Measurements from ENCODE around the gene ACAP3.

Gene ACAP3

DNA sequence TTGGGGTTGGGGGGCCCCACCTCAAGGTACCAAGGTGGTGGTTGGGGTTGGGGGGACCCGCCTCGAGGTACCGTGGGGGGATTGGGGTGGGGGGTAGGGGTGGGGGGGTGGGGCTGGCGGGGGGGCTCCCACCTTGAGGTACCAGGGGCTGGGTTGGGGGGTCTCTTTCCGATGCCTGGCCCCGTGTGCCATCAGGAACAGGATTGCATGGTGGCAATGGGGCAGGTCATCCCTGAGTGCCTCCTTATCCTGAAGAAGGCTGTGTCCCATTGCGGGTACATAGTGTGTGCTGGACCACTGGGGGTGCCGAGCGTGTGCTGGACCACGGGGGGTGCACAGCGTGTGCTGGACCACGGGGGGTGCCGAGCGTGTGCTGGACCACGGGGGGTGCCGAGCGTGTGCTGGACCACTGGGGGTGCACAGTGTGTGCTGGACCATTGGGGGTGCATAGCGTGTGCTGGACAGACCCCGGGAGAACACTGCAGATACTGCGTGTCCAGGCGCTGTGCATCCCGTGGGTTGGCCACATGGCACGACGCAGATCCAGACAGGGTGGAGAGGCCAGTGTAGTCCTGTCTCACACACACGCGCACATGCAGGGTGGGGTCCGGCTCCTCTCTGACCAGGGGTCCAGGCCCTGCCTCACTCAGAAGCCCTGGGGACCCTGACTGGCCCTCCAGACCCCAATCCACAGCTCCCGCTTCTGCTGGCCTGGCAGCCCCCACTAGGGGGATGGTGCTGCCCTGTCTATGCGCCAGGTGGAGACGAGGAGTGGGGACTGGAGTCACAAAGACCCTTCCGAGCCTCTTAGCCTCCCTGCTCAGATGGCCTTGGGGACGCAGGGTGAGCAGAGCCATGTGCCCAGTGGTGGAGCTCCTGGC lies 23.3 kb downstream of the ACAP3 start:
- no peak for DNase-seq

GRCh38 chr1:1283821-1284220 lies 23.9 kb downstream of the ACAP3 start:
- peak in 1 of 2 experiments; percentile 75 for DNase-seq

GRCh38 chr1:1282998-1283397 lies 24.7 kb downstream of the ACAP3 start:
- DNase-seq = no peak

GRCh38 chr1:1281533-1282321 lies 26.0 kb downstream of the ACAP3 start:
- DNase-seq = no peak

DNA sequence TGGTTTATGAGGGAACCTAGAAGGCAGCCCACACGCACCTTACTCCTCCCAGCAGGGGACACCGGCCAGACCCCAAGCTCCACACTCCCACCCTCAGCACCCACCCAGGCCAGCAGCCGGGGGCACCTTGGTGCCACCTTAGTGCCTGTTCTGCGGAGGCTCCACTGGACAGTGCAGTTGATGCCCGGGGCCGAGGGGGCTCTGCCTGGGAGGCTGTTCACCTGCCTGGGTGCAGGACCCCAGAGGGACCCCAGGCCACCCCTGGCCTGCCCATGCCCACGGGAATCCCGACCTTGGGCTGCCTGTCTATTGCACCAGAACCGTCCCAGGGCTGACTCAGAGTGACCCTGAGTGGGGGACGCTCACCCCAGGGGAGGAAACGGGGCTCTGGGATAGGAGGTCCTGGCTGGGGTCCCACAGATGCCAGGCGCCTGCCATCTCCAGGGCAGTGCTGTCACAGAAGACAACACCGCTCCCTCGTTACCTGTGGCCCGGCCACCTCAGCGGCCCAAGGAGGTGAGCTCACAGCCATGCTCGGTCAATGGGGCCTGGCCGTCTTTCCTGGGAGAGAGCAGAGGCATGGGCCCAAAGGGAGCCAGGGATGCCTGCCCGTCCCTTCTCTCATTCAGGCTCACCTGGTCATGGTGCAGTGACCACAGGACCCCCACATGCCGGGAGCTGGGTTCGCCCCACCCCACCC lies 26.8 kb downstream of the ACAP3 start:
- DNase-seq = no peak

DNA sequence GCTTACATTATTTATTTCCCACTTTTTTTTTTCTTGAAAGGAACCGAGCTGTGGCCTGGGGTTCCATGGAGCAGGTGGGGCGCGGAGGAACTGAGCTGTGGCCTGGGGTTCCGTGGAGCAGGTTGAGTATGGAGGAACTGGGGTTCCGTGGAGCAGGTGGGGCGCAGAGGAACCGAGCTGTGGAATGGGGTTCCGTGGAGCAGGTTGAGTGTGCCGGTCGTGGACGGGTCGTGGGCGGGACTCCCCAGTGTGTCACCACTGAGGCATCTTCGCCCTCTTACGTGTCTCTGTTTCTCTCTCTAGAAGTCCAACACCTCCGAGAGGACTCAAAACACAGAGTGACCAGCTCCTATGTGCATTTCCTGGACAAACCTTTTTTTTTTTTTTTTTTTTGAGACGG lies 28.7 kb downstream of the ACAP3 start:
- no peak for DNase-seq

DNA sequence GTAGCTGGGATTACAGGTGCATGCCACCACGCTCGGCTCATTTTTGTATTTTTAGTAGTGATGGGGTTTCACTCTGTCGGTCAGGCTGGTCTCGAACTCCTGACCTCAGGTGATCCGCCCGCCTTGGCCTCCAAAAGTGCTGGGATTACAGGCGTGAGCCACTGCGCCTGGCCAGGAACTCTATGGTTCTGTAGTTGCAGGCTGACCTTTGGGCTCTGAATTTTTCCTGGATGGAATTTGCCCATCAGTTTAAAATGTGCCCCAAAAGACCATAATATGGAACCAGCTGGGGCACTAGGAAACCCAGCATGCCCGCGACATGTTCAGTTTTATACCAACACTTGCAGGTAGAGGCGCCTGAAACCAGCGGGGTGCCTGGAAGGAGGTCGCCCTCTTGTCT lies 29.1 kb downstream of the ACAP3 start:
- no peak for DNase-seq

DNA sequence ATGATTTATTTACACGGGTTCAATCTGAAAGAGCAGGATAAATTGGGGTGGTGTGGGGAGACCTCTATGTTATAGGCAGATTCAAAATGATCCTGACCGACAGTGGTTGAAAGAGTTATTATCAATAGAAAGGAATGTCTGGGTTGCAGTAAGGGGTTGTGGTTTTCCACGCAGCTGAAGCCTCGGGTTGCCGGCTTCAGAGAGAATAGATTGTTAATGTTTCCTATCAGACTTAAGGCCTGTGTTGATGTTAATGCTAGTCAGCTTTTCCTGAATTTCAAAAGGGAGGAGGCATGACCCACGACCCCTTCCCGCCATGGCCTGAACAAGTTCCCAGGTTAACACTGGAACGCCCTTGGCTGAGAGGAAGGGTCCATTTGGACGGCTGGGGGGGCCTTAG lies 31.9 kb downstream of the ACAP3 start:
- no peak for DNase-seq

GRCh38 chr1:1274931-1275431 lies 32.7 kb downstream of the ACAP3 start:
- DNase-seq = no peak

DNA sequence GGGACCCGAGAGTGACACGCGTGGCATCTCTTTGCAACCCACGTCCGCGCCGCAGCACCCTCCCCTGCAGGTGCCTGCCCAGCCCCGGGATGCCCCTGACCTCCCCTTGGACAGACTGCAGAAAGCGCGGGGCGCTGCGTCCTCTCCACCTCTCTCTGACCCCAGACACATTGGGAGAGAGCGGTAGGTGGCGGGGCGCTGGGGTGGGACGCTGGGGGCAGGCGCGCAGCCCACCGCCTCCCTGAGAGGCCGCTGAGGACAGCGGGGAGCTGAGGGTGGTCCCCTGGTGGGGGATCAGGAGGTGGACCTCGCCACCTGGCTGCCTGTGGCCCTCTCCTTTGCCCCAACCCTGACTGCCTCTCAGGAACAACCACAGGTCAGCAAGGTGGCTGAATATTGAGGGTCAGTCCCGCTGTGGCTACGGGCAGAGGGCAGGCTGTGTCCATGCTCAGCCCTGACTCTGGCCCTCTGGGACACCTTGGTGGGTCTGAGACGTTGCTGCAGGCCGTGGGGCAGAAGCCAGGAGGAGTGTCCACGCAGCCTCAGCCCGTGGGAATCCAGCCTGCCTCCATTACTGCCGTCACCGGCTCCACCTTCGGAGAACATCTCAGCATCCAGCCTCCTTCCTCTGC lies 33.3 kb downstream of the ACAP3 start:
- no peak for DNase-seq

DNA sequence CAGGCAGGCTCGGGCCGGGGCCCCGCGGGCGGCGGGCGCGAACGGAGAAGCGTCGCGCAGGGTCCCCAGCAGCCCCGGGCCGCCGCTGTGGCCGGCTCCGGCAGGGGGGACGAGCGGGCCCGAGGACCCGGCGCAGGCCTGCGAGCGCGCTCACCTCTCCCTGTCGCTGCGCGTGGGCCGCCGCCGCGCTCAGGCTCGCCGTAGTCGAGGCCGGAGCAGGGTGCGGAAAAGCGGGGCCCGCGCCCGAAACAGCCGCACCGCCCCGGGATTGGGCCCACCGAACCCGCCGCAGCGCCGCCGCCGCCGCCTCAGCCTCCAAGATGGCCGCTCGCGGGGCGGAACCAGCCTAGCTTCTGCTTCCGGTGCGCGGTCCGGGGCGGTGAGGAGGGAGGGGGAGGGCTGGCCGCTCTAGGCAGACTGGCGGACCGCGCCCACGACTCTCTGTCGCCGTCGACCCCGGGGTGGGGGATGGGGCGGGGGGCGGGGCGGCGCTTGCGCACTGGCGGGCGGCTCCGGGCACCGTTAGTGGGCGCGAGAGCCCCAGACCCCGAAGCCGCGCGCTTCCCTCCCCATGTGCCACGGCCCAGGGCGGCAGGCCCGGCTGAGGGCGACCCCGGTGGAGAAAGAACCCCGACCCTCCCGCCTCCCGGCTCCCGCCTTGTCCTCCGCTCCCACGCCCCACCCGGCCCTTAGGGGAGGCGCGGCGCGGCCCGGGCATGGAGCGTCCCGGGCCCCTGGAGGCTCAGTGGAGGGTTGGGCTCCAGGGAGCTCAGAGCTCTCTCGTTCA lies 34.0 kb downstream of the ACAP3 start, which contains the start of gene UBE2J2:
UBE2J2 (minus strand) TSS at position 343 of the 787 bp plus-strand sequence. CDS start 5,862 bp downstream, outside the sequence.
- DNase-seq = peak; percentile 46 to 94

DNA sequence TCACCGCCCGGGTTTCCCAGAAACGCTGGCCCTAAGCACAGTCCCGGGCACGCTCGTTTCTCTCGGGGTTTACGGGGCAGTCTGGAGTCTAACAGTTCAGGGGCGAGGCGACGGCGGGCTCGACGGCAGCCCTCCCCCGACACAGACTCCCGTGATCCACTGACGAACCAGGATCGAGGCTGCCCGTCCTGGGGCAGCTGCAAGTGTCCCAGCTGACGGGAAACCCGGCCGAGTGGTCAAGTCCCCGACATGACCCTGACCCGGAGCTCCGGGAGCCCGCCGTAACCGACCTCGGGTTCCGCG lies 34.6 kb downstream of the ACAP3 start:
- DNase-seq = no peak

GRCh38 chr1:1272341-1273208 lies 35.2 kb downstream of the ACAP3 start:
- no peak for DNase-seq

GRCh38 chr1:1270813-1271212 lies 36.9 kb downstream of the ACAP3 start:
- DNase-seq = no peak

DNA sequence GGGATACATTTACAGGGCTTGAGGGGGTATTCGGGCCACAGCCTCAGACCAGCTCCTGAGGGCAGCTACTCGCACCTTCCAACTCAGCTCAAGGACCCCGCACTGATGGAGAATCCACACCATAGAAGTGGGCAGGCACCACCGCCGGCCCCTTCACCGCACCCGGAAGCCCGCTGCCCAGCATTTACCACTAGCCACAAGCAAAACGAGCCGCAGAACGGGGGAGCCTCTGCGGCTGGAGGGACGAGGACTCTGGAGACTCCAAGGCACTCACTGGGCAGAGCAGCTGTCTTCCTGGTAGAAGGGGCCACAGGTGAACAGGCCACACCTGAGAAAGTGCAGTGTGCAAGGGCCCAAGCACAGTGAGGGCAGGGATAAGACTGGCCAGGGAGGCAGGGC lies 39.4 kb downstream of the ACAP3 start:
- DNase-seq = no peak

GRCh38 chr1:1267488-1268283 lies 40.0 kb downstream of the ACAP3 start:
- no peak for DNase-seq

GRCh38 chr1:1264868-1265272 lies 42.9 kb downstream of the ACAP3 start:
- DNase-seq = no peak

GRCh38 chr1:1264026-1264425 lies 43.7 kb downstream of the ACAP3 start:
- no peak for DNase-seq

DNA sequence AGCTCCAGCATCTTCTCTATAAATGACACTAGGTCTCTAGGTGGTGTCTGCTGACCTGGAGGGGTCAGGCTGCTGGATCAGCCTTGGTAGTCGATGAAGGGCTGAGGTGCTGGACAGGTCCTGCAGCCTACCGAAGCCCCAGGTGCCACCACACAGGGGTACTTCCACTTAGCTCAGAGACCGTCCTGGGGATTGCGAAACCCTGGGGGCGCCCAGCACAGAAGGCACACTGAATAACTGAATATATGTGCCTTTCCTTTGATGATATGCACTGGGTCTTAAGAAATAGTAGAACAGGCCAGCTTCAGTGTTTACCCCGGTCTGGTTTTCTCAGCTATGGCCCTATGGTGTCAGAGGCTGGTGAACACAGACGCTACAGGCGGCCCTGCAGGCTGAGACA lies 45.0 kb downstream of the ACAP3 start:
- no peak for DNase-seq

- no peak for DNase-seq
These were observed 45.7 kb downstream of the ACAP3 start for GRCh38 chr1:1262071-1262470.
